K562 (cell line): Measurements from ENCODE around the gene RPL27. TPM values are rescaled to one million over a fixed set of nuclear protein-coding genes. Genes with fewer than 3 reads are reported as not detected.

Source experiments
- ESRRB ChIP-seq: fragments of 250-450 bp; sonication (Bioruptor Pico); IDR thresholded peaks from 2 replicates; pipeline ENCODE4 v1.5.0; 2020; ENCODE audit warnings: mild to moderate bottlenecking, moderate library complexity, borderline replicate concordance
- ETS2 ChIP-seq: IDR thresholded peaks from 2 replicates; pipeline ENCODE4 v1.6.1; 2016; ENCODE audit warnings: borderline replicate concordance, missing genetic modification characterization, mild to moderate bottlenecking, moderate library complexity, missing compliant biosample characterization; ENCODE audit not compliant: poor library complexity, severe bottlenecking
- ETV6 ChIP-seq, 3 experiments: fragments of 150-350 bp in 1 of 3; sonication (generic) in 1 of 3; formaldehyde crosslinking in 1 of 3; IDR thresholded peaks; 2 replicates each; pipeline versions ENCODE4 v1.6.1 to v1.8.0; 2014 to 2022; ENCODE audit warnings: borderline replicate concordance in 2 of 3, low read depth in 2 of 3, antibody characterized with exemption in 1 of 3, low read length in 1 of 3, mild to moderate bottlenecking in 1 of 3, missing genetic modification reagents in 1 of 3
- MIER1 ChIP-seq: fragments of 450-650 bp; IDR thresholded peaks from 2 replicates; pipeline ENCODE4 v1.6.1; 2016; ENCODE audit warnings: antibody characterized with exemption, mild to moderate bottlenecking, low read depth
- MLLT1 ChIP-seq, 2 experiments: fragments of 450-650 bp; IDR thresholded peaks; 2 replicates each; pipeline ENCODE4 v1.6.1; 2016
- NFYB ChIP-seq: IDR thresholded peaks from 2 replicates; pipeline ENCODE4 v1.6.1; 2011; ENCODE audit warnings: mild to moderate bottlenecking, moderate library complexity; ENCODE audit not compliant: insufficient read length; ENCODE audit errors: extremely low read depth
- POLR3G ChIP-seq: IDR thresholded peaks from 2 replicates; pipeline ENCODE4 v1.6.1; 2011; ENCODE audit not compliant: insufficient read length, insufficient replicate concordance; ENCODE audit errors: extremely low read depth
- PURB ChIP-seq: sonication (generic); formaldehyde crosslinking; IDR thresholded peaks from 2 replicates; pipeline ENCODE4 v1.9.0; 2021; ENCODE audit warnings: low read depth, mild to moderate bottlenecking, missing genetic modification reagents
- SMARCA4 ChIP-seq: fragments of 450-650 bp; IDR thresholded peaks from 2 replicates; pipeline ENCODE4 v1.6.1; 2016
- ZBED1 ChIP-seq: IDR thresholded peaks from 2 replicates; pipeline ENCODE4 v1.6.1; 2014
- ZNF584 ChIP-seq: fragments of 200-800 bp; sonication (Bioruptor generic); IDR thresholded peaks from 2 replicates; pipeline ENCODE4 v1.6.1; 2016; ENCODE audit warnings: low read depth, mild to moderate bottlenecking, missing genetic modification characterization, missing compliant biosample characterization
- polyA plus RNA-seq, 8 experiments: library from polyadenylated mRNA; depleted of rRNA in 4 of 8; stranded (reverse) in 5 of 8; unstranded in 3 of 8; fragments of >200 nt; fragmentation: Nextera tagmentation in 2 of 8; fragmentation: Illumina TruSeq in 1 of 8; extraction: Ambion mirVana in 2 of 8; extraction: Trizol in 1 of 8; gene quantifications; 2 replicates each; pipeline versions ENCODE4 v1.2.1 to v1.2.3, GENCODE V29; 2011 to 2014; ENCODE audit warnings: inconsistent platforms in 1 of 8, missing spikeins in 1 of 8
- total RNA-seq, 7 experiments: library from RNA; depleted of rRNA in 6 of 7; stranded (reverse); fragments of >200 nt in 6 of 7; fragmentation: Illumina TruSeq in 2 of 7; extraction: Trizol in 2 of 7; gene quantifications; 2 replicates each; pipeline versions ENCODE4 v1.2.1 to v1.2.3, GENCODE V29; 2011 to 2021; ENCODE audit warnings: low replicate concordance in 1 of 7
- TF ChIP-seq, protein P1 (sequence below): fragments of 200-800 bp; sonication (Bioruptor generic); IDR thresholded peaks from 2 replicates; pipeline ENCODE4 v1.6.1; 2017; ENCODE audit warnings: missing genetic modification characterization, missing compliant biosample characterization
- TF ChIP-seq, protein P2 (sequence below): fragments of 250-450 bp; sonication (Bioruptor Pico); IDR thresholded peaks from 2 replicates; pipeline ENCODE4 v1.8.0; 2022; ENCODE audit warnings: inconsistent platforms
- TF ChIP-seq, protein P3 (sequence below): fragments of 250-450 bp; sonication (Bioruptor Pico); IDR thresholded peaks from 2 replicates; pipeline ENCODE4 v1.4.0; 2020; ENCODE audit warnings: borderline replicate concordance
- TF ChIP-seq, protein P4 (sequence below): fragments of 250-450 bp; sonication (Bioruptor Pico); IDR thresholded peaks from 2 replicates; pipeline ENCODE4 v1.5.0; 2021; ENCODE audit warnings: mild to moderate bottlenecking, borderline replicate concordance

The RPL27 gene
- total and polyA plus RNA-seq, 9 of the 15 experiments (the other 6 are each of a cell fraction or from before 2014, with no cell fraction given), result 1,539 to 6,155 (median 3,710) TPM

GRCh38 chr17:42979511-42980273 lies 18.5 kb upstream of the RPL27 start, which contains the start of gene PTGES3L (continued):
- TF ChIP-seq, protein P1, sequence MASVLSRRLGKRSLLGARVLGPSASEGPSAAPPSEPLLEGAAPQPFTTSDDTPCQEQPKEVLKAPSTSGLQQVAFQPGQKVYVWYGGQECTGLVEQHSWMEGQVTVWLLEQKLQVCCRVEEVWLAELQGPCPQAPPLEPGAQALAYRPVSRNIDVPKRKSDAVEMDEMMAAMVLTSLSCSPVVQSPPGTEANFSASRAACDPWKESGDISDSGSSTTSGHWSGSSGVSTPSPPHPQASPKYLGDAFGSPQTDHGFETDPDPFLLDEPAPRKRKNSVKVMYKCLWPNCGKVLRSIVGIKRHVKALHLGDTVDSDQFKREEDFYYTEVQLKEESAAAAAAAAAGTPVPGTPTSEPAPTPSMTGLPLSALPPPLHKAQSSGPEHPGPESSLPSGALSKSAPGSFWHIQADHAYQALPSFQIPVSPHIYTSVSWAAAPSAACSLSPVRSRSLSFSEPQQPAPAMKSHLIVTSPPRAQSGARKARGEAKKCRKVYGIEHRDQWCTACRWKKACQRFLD, result peak; percentile 82
- TF ChIP-seq, protein P2, sequence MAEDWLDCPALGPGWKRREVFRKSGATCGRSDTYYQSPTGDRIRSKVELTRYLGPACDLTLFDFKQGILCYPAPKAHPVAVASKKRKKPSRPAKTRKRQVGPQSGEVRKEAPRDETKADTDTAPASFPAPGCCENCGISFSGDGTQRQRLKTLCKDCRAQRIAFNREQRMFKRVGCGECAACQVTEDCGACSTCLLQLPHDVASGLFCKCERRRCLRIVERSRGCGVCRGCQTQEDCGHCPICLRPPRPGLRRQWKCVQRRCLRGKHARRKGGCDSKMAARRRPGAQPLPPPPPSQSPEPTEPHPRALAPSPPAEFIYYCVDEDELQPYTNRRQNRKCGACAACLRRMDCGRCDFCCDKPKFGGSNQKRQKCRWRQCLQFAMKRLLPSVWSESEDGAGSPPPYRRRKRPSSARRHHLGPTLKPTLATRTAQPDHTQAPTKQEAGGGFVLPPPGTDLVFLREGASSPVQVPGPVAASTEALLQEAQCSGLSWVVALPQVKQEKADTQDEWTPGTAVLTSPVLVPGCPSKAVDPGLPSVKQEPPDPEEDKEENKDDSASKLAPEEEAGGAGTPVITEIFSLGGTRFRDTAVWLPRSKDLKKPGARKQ (CRISPR knock-in tag), result no peak
- TF ChIP-seq POLR3G (no peak), ZNF584 (peak; percentile 58; the same call in 1 of the 2 replicates), NFYB (no peak), ETV6 (IDR thresholded peaks at IDR 0.05; ENCODE audit: borderline replicate concordance in 1 of 2, low read depth in 2 of 2, low read length in 1 of 2) (no peak), ETV6 (CRISPR knock-in tag; IDR thresholded peaks at IDR 0.05; ENCODE audit: borderline replicate concordance) (no peak), ESRRB (CRISPR knock-in tag) (no peak), SMARCA4 (peak; percentile 55; the same call in 1 of the 2 replicates), PURB (no peak), ETS2 (tag) (no peak), MLLT1 (IDR thresholded peaks at IDR 0.05) (peak in 1 of 2 experiments; percentile 21; a peak in 1 of 4 replicates), MIER1 (no peak), ZBED1 (no peak)
- TF ChIP-seq, protein P3, sequence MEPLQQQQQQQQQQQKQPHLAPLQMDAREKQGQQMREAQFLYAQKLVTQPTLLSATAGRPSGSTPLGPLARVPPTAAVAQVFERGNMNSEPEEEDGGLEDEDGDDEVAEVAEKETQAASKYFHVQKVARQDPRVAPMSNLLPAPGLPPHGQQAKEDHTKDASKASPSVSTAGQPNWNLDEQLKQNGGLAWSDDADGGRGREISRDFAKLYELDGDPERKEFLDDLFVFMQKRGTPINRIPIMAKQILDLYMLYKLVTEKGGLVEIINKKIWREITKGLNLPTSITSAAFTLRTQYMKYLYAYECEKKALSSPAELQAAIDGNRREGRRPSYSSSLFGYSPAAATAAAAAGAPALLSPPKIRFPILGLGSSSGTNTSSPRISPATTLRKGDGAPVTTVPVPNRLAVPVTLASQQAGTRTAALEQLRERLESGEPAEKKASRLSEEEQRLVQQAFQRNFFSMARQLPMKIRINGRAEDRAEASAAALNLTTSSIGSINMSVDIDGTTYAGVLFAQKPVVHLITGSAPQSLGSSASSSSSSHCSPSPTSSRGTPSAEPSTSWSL (CRISPR knock-in tag), result no peak
- TF ChIP-seq, protein P4, sequence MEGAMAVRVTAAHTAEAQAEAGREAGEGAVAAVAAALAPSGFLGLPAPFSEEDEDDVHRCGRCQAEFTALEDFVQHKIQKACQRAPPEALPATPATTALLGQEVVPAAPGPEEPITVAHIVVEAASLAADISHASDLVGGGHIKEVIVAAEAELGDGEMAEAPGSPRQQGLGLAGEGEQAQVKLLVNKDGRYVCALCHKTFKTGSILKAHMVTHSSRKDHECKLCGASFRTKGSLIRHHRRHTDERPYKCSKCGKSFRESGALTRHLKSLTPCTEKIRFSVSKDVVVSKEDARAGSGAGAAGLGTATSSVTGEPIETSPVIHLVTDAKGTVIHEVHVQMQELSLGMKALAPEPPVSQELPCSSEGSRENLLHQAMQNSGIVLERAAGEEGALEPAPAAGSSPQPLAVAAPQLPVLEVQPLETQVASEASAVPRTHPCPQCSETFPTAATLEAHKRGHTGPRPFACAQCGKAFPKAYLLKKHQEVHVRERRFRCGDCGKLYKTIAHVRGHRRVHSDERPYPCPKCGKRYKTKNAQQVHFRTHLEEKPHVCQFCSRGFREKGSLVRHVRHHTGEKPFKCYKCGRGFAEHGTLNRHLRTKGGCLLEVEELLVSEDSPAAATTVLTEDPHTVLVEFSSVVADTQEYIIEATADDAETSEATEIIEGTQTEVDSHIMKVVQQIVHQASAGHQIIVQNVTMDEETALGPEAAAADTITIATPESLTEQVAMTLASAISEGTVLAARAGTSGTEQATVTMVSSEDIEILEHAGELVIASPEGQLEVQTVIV, result no peak
